ENCODE measurements around the gene NRXN3.
"Not testable (repeated sequence)": the region's sequence is repeated elsewhere in the genome, so short reads cannot be mapped to it uniquely, and the experiment has no call there.

The NRXN3 gene

DNA sequence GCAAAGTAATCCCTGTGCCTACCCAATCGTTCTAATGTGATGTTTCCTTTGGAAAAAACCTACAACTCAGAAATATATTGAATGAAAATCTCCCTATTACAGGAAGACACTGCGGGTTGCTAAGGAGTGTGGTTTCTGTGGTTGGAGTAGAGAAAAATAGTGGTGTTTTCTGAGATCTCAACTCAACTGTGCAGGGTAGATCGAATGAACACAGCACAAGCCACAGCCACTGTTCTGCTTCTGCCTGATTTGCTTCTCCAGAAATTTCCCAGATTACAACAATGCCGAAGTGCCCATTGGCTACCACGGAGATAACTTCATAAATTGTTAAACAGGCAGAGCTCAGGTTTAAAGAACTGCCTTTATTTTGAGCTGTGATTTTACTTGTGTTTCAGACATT lies 1560.8 kb downstream of the NRXN3 start:
- peak; percentile 6 for DNase-seq

DNA sequence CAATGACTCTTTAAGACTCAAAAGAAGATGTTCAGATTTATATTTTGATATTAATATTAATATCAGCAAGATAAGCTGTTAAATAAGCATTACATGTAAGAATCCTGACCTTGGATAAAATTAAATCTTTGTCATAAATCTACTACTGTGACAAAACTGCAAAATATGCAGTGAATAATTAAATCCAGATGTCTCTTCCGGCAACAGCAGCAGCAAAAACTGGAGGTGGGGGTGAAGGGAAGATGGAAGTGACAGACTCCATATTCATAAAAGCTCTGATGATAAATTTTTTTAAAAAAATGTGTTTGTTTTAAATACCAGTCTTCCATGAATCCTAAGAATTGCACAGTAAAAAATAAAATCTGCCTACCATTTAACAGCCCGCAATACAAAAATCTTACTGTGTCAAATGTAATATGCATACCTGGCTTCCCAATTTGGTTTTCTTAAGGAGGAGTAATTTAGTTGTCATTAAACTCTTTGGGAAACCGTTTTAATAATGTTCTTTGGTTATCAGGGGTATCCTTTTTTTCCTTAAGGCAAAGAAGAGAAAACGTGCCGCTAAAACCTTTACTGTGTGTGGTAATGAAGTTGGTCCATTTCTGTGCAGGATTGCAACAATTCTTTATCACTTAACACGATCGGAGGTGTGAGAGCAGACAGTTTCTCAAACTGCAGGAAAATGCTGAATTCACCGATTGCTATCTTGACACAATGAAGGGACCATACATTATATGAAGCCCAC lies 1562.9 kb downstream of the NRXN3 start:
- DNase-seq, result no peak

DNA sequence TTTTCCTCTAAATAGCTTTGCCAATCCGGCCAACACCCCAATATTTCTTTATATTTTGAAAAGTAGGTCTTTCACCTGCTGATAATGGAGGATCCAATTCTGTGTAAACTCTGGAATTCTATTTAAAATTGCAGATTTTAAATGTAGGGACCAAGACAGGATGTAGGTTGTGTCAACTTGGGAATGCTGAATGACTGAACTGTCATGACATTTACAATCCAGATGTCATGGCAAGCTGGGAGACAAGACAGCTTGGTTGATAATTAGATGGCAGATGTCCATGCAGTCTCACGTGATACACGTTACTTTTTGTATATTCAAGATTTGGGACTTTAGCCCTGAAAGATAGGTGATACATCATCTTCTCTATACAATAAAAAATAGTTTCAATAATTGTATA lies 1564.0 kb downstream of the NRXN3 start:
- DNase-seq, result no peak

DNA sequence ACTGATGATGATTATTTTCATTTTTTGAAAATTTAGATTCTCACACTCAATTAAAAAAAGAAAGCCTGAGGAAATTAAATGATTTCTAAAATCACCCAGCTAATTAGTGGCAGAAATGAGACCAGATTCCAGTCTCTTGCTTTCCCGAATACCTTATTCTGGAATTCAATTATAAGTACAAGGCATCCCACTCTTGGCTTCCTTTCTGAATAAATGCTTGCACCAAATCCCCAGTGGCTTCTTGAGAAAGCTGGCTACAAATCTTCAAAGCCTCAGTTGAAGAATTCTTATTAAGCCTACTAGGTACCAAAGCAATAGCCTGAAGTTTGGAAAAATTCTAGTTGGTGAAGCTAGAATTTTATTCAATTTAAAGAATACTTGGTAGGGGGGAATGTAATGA lies 1564.5 kb downstream of the NRXN3 start:
- no peak for DNase-seq

DNA sequence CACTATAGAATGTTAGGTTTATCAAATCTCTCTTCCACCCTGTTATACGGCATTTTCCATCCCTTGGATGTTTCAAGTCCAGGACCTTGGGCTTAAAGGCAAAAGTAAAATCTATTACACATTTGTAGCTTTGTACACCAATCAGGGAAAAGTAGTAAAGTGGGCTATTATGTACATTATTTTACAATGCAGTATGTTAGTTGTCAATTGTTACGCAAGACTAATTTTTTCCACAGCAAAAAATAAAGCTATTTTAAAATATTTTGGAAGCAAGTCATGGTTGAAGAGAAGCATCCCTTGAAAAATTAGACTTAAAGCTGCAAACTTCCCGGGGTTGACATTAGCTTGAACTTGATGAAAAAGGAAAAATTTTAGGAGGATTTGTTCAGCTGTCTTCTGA lies 1564.9 kb downstream of the NRXN3 start:
- no peak for DNase-seq

DNA sequence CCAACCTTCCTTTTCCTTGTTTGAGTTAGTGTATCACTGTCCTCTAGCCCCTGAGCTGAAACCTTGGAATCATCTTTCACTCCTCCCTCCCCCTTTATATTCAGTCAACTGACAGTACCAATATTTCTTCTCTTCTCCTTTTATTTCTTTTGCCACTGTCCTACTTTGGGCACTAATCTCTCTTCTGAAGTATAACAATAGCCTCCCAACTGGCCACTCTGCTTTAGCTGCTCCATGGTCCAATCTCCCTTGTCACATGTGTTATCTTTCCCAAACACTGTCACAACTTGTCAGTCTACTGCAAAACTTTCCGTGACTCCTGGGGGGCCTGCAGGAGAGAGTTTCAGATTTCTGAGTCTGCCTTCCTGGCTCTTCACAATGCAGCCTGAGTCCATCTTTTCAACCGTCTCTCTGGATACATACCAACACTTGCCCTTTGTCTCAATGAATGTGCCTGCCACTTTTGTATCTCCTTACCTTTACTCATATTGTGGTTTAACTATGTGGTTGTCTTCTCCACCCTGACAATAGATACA lies 1570.0 kb downstream of the NRXN3 start:
- DNase-seq, result no peak

DNA sequence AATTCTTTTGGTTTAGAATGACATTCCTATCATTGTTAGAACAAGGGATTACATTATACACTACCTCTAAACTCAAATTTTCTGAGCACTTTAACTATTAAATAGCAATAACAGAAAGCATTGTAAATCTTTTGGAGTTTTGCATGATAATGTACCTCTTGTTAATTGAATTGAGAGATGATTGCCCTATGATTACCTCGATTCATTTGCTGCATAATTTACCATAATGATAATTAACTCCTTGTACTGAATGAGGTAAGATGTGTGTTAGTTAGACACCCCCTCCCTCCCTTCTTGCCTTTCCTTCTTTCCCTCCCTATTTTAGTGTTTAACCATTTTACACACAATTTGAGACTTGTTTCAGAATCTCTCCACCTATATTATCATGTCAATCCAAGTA lies 1572.0 kb downstream of the NRXN3 start:
- no peak for DNase-seq

DNA sequence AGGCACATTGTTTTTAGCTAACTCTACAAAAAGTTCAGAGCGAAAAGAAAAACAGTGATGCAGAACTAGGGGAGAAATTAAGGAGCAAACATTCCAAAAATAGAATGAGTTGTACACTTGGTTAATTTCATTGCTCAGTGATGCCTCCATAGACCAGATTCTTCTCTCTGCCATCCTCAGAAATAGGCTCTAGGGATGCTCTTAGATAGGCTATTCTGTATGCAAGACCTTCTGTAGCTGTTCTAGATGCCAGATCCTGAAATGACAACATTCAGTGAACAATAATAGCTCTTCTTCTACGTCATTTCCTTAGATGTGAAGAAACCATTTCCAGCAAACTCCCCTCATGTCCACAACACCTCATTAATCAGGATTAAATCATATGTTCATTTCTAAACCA lies 1574.9 kb downstream of the NRXN3 start:
- DNase-seq, result no peak

DNA sequence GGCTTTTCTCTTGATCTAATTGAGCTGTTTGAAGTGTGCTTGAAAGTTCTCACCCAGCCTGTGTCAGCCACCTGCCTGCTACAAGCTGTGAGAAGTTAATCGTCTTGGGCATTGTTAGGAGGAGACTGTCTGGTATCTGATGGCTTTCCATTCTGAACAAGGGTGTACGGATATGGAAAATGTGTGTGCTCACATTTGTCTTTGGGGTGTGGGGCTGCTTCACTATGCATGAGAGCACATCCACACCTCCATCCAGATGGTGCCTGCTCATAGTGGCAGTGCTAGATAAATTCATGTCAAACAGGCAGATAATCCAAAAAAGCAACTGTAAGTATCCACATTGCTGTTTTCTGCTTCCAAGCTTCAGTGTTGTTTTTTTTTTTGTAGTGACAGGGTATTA lies 1578.9 kb downstream of the NRXN3 start:
- no peak for DNase-seq

DNA sequence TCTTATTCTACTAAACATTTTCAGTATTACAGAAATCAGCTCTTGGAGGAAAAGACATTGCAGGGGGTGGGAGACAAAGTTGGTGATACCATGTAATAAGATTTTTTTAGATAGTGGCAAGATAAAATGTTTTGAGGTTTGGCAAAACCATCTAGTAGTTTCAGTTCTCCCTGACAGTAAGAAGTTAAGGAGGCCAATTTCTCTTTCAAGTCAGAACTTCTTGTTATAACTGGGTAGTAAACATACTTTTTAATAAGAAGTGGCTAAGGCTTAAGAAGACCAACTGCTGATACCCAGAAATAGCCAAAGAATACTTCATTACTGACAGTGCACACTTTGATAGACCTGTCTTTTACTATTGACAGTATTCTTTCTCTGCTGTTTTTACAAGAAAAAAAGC lies 1588.8 kb downstream of the NRXN3 start:
- no peak for DNase-seq

DNA sequence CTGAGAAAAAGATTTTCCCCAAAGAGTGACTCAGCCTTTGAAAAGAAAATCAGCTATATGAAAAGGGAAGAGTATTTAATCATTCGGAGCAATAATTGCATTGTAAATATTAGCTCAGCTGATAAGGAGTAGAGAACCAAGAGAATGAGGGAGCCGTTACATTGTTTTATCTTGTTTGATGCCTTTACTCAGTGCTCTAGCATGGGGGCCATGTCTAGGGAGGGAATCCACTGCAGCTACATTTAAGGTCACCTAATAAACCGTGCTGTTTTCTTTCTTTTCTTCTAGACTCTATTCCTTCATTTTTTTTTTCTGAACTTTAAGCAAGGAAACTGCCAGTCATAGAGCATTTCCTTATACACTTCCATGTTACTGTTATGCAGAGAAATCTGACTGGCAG lies 1594.2 kb downstream of the NRXN3 start:
- DNase-seq, result no peak

DNA sequence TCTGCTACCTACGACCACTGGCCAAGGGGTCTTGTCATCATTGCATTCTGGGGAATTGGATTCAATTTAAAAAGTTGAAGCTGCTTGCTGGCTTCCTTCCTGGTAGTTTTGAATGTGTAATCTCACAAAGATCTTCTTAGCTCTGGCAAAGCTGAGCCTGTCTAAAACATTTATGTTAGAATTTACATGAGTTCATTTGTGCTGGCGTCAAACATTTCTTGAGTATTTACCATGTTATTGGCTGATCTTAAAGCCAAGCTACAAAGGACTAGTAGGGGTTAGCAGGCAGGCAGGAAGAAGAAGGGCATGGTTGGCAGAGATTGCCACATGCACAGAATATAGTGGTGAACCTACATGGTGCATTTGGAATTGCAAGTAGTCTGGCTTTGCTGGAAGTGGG lies 1596.3 kb downstream of the NRXN3 start:
- DNase-seq, result no peak

DNA sequence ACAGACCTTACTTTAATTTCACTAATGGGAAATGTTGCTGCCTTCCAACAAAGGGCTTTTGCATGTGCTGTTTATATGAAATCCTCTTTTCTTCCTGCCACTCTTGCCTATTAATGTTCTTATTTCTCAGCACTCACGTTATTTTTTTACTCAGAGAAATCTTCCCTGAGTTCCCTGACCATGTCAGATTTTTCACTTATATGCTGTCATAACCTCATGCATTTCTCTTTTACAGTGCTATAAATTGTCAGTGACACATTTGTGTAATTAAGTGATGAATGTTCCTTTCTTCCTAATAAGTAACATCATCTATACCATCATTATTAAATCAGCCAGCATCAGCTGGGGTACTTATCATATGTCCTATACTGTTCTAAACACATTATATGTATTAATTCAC lies 1597.1 kb downstream of the NRXN3 start:
- no peak for DNase-seq

DNA sequence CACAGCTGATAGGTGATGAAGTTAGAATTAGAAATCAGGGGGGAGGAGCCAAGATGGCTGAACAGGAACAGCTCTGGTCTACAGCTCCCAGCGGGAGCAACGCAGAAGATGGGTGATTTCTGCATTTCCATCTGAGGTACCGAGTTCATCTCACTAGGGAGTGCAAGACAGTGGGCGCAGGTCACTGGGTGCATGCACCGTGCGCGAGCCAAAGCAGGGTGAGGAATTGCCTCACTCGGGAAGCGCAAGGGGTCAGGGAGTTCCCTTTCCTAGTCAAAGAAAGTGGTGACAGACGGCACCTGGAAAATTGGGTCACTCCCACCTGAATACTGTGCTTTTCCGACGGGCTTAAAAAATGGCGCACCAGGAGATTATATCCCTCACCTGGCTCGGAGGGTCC lies 1597.5 kb downstream of the NRXN3 start:
- DNase-seq, result not testable (repeated sequence)

DNA sequence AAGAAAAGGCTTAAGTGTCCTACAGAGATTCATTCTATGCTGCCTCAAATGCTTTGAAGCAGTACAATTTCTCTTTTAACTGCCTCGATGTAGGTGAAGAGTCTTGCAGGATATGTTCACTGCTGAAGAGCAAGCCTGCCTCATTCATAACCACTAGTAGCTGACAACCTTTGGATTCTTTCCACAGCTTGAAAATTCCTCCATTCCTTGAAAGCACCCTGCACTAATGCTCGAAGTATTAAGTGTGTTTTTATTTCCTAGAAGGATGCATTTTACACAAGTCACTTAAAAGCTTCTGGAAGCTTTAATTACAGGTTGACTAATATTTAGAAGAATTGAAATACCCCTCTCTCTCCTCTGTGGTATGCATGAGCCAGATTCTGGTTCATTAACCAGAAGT lies 1611.7 kb downstream of the NRXN3 start:
- DNase-seq, result no peak

DNA sequence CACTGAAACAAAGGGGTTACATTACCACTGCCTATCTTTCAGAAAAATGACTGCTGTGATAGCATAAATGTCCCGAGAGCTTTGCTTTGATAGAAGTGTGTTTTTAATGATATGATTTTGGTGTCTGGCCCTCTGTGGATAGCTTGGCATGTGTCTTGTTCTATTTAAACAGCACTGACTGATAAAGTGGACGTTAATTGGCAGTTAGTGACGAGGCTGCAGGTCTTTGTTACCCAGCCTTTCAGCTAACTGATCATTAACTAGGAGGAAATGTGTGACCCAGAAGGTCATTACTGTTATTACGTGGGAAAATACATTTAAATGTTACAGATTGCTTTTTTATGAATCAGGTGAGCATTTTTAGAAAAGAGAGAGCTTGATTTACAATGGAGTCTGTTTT lies 1612.9 kb downstream of the NRXN3 start:
- no peak for DNase-seq

DNA sequence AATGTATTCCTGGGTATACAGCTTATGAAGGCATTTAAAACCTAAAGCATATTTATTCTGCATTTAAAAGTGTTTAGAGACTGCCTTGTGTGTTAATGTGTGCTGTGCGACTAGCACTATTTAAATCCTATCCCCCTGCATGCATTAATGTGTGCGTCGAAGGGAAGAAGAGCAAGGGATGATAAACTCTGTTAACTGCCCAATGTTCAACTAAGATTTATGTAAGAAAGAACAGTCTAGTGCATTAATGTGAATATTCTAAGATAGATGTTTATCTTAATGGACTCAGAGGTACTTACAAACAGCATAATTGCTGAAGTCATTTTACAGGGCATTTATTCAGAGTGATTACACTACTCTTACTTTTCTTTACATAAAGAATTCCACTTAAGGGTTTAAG lies 1616.3 kb downstream of the NRXN3 start:
- DNase-seq, result no peak

DNA sequence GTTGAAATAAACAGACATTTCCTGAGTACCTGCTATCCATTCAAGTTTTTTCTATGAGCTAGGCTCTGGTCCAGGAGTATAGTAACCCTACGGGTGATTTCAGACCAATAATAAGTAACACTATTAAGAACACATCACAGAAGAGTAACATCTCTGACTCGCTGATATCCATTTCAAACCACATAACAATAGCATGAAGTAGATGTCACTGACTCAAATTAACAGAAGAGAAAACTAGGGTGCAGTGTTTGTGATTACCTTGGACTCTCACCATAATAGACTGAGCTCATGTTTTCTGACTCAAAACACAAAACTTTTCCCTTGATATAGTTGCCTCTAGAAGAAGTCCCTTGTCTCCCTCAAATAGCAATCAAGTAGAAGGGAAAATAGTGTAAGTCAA lies 1618.2 kb downstream of the NRXN3 start:
- no peak for DNase-seq

DNA sequence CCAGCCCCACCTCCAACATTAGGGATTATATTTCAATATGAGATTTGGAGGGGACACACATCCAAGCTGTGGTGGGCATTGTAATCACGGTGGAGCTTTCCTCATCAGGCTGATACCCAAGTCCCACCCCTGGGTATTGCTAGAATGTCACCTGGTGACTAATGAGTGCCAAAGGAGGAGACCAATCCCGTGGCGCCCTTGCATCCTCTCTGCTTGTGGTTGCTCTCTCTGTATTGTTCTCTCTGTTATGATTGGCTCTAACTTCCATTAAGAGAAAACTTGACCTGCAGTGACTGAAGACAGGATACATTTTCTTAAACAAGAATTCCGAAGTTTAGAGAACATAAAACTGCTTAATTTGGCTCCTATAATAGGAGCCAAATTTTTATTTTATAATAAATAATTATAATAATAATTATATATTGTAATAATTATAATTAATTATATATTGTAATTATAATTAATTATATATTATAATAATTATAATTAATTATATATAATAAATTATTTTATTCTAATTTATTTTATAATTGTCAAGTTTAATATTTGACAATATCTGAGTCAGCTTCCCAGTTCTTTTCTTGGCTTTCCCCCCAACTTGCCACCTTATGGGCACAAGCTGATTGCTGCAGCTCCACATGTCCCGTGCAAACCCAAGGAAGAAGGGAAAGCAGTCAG lies 1621.0 kb downstream of the NRXN3 start:
- no peak for DNase-seq

DNA sequence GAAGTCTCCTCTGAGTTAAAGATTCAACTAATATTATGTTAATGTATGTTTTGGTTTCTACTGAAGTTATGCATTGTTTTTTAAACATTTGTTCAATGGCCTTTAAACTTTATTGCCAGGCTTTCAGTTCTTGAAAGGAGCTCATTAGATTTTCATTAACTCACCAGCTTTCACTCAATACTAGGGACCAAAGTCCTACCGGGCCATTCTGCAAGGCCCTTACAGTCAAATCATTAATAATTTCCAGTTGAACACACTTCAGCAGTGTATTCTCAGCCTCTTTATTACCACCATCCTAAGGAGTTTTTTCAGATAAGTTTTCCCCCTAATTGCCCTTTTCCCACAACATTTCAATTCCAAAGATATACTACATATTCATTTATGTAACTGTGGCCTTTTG lies 1631.9 kb downstream of the NRXN3 start:
- DNase-seq, result no peak

DNA sequence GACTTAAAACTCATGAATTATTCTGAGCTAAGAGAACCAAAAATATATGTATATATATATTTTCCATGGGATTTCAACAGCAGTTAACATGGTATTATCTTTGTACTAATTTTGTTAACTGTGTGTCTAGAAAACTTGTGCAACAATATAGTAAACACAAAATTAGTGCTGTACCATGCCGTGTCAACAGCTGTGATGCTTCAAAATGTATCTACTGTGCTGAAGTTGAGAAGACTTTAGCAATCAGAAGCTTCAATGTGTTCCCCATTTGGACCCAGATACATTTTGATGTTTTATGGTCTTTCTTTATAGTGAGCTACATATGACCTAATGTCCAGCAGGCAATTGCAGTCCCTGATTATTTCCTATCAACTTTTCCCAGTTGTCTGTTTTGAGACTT lies 1635.5 kb downstream of the NRXN3 start:
- DNase-seq, result no peak

DNA sequence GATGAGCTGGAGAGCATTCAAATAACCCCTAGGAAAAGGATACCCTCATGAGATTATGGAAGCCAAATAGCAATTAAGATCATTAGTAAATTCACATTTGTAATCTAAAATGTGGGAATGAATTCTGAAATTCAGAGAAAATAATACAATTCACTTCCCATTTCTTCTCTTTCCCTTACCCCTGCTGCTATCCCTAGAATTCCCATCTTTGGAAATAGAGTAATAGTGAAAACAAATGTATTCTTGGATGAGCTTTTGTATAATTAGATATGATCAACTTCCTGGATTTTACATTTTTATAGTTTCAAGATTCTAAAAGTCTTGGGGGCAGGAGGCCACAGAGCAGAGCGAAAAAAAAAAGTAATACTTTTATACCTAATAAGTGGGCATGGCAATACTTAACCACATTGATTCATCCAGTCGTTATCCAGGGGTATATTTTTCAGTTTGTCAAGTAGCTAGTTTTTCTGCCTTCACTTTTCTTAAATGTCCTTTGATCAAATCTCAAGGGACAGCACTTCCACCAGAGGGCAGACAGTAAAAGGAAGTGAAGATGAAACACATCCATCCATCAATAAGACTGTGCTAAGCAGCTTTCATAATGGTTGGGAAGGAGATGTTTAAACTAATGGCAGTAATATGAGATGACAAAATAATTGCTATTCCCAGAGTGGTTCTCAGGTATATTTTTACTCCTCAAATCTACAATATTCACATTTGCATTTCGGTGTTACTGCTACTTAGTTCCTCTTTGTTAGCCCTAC lies 1639.9 kb downstream of the NRXN3 start:
- DNase-seq, result no peak

DNA sequence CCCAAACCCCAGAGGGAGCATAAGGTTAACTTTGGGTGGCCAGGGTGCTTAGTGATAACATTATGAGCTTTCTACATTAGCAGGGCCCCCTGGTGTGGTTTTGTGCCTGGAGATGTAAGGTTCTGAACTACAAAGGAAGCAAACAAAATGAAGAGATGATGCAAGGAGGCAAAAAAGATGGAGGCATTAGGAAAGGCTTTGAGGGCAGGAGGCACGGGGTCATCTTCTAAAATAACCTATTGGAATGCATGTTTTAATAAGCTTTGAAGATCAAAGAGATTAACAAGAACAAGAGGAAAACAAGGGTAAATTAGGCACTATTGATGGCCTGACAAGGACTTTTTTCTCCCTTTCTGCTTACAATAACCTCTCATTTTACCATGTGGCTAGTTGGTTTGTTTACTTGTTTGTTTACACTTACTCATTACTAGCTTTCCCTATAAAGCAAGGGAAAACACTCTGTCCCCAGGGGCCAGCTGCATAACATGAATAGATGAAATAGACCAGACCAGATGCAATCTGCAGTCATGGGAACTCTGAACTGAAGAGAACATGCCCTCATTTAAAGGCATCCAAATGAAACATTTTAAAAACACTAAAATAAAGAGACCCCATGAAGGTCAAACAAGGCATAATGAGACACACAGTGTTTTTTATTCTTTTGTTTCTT lies 1650.8 kb downstream of the NRXN3 start:
- DNase-seq, result no peak
